Activated CD8-positive, alpha-beta memory T cell treated with anti-CD3 and anti-CD28 coated beads, Interleukin-2, amount 10 ng/mL, durations not matched to agents 7 days and 5 days (primary cell): Measurements from ENCODE around the gene DOCK2. TPM values are rescaled to one million over a fixed set of nuclear protein-coding genes. Genes with fewer than 3 reads are reported as not detected.
"Not testable (repeated sequence)": the region's sequence is repeated elsewhere in the genome, so short reads cannot be mapped to it uniquely, and the experiment has no call there.

Source experiments
- ATAC-seq: fragments of 150-1000 bp; cut with Tn5 transposase; one replicate; pipeline ENCODE4 v1.10.0; 2021; ENCODE audit warnings: moderate library complexity
- CTCF ChIA-PET: fragments of 350-600 bp; sonication (Branson Sonifier 250); formaldehyde crosslinking; loops from one replicate; lab custom pipeline; 2021; ENCODE audit warnings: antibody characterized with exemption; lab: Charles Lee
- DNase-seq: peaks from one replicate; pipeline ENCODE4 v3.0.0-alpha.2; 2020
- H3K27ac Mint-ChIP-seq: one replicate; pipeline ENCODE4 v1.8.0; 2021; ENCODE audit warnings: mild to moderate bottlenecking, mixed read lengths
- H3K27me3 Mint-ChIP-seq: one replicate; pipeline ENCODE4 v1.8.0; 2021; ENCODE audit warnings: mixed read lengths
- H3K36me3 Mint-ChIP-seq: one replicate; pipeline ENCODE4 v1.8.0; 2021; ENCODE audit warnings: mild to moderate bottlenecking, mixed read lengths
- H3K4me1 Mint-ChIP-seq: one replicate; pipeline ENCODE4 v1.8.0; 2021; ENCODE audit warnings: mixed read lengths
- H3K4me3 Mint-ChIP-seq: one replicate; pipeline ENCODE4 v1.8.0; 2021; ENCODE audit warnings: mild to moderate bottlenecking, moderate library complexity, mixed read lengths
- H3K9me3 Mint-ChIP-seq: one replicate; pipeline ENCODE4 v1.8.0; 2022; ENCODE audit warnings: low read depth, mixed read lengths
- total RNA-seq, 2 experiments: library from RNA; stranded (reverse); gene quantifications; one replicate each; pipeline ENCODE4 v1.2.3, GENCODE V29; 2021

Gene DOCK2
- total RNA-seq, 2 experiments from 2014 or later: 271 to 321 TPM

DNA sequence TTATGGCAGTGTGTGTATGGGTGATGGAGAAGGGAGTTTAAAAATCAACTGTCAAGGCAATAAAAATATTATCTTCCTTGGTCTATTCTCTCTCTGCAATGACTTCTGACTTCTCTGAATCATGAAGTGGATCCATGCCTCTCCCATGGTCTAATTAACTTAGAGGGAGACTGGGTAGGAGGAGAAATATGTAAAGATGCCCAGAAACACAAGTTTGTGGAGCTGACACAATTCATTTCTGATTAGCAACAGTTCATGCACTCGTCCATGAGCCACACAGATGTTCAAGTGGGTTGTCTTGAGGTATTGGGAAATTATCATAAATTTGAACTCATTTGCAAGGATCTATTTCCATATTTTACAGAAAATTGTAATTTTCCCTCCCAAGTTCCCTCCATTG lies 305.1 kb downstream of the DOCK2 start:
- ATAC-seq (no peak), DNase-seq (no peak)
- H3K4me3 Mint-ChIP-seq: no peak overlapping the region
- peaks cover 6% of the 10 kb centered on the region for H3K4me1 Mint-ChIP-seq
- CTCF ChIA-PET: no interaction called here
- peak overlapping the region; percentile 39 for H3K27ac Mint-ChIP-seq
- no peaks in the 10 kb centered on the region for H3K9me3 Mint-ChIP-seq
- H3K36me3 Mint-ChIP-seq: peaks cover 5% of the 10 kb centered on the region
- no peaks in the 10 kb centered on the region for H3K27me3 Mint-ChIP-seq

- no peak overlapping the region for H3K4me3 Mint-ChIP-seq
- H3K27me3 Mint-ChIP-seq: no peaks in the 10 kb centered on the region
- no peaks in the 10 kb centered on the region for H3K9me3 Mint-ChIP-seq
- no peak overlapping the region for H3K27ac Mint-ChIP-seq
- ATAC-seq: no peak
- peaks cover 6% of the 10 kb centered on the region for H3K36me3 Mint-ChIP-seq
- H3K4me1 Mint-ChIP-seq: peaks cover 6% of the 10 kb centered on the region
- no peak for DNase-seq
- CTCF ChIA-PET: no interaction called here
Measured at GRCh38 chr5:169943026-169943425, 306.0 kb downstream of the DOCK2 start.

- CTCF ChIA-PET: no interaction called here
- H3K4me1 Mint-ChIP-seq: peaks cover 6% of the 10 kb centered on the region
- DNase-seq: no peak
- H3K4me3 Mint-ChIP-seq: no peak overlapping the region
- H3K36me3 Mint-ChIP-seq: peaks cover 12% of the 10 kb centered on the region
- no peaks in the 10 kb centered on the region for H3K27me3 Mint-ChIP-seq
- no peaks in the 10 kb centered on the region for H3K9me3 Mint-ChIP-seq
- no peak for ATAC-seq
- no peak overlapping the region for H3K27ac Mint-ChIP-seq
Measured at GRCh38 chr5:169944115-169944514, 307.0 kb downstream of the DOCK2 start.

GRCh38 chr5:169944922-169945680 lies 308.0 kb downstream of the DOCK2 start:
- no peak for DNase-seq
- ATAC-seq: no peak
- H3K27me3 Mint-ChIP-seq: no peaks in the 10 kb centered on the region
- no peak overlapping the region for H3K4me3 Mint-ChIP-seq
- H3K4me1 Mint-ChIP-seq: peaks cover 6% of the 10 kb centered on the region
- H3K9me3 Mint-ChIP-seq: no peaks in the 10 kb centered on the region
- CTCF ChIA-PET: no interaction called here
- peaks cover 16% of the 10 kb centered on the region for H3K36me3 Mint-ChIP-seq
- peak overlapping the region; percentile 46 for H3K27ac Mint-ChIP-seq

DNA sequence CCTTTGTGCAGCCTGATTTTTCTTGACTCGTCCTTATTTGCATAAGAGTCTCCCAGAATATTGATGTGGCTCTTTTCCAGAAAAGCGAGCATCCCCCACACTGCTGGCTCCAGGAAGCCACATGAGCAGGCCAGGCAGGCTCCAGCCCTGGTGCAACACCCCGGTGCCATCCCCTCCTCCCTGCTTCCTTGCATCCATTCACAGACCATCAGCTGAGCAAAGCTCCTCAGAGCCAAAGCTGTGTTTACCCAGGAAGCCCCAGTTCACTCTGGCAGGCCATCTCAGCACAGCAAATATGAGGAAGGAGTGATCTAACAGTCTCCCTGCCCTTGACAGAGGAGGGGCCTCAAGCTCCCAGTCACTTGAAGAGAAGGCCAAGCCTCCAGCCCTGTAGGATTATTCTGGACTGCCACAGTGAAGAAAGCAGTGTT lies 308.8 kb downstream of the DOCK2 start:
- Mint-ChIP-seq H3K36me3 (peaks cover 18% of the 10 kb centered on the region), H3K4me1 (peaks cover 6% of the 10 kb centered on the region), H3K9me3 (no peaks in the 10 kb centered on the region), H3K27me3 (no peaks in the 10 kb centered on the region), H3K4me3 (no peak overlapping the region), H3K27ac (no peak overlapping the region)
- CTCF ChIA-PET: no interaction called here
- ATAC-seq (no peak), DNase-seq (no peak)

GRCh38 chr5:169946743-169947295 lies 309.7 kb downstream of the DOCK2 start:
- CTCF ChIA-PET: no interaction called here
- peaks cover 22% of the 10 kb centered on the region for H3K36me3 Mint-ChIP-seq

GRCh38 chr5:169950333-169950732 lies 313.3 kb downstream of the DOCK2 start:
- peaks cover 26% of the 10 kb centered on the region for H3K36me3 Mint-ChIP-seq
- H3K4me3 Mint-ChIP-seq: no peak overlapping the region

More at GRCh38 chr5:169946743-169947295, 309.7 kb downstream of the DOCK2 start:
- Mint-ChIP-seq H3K4me3 (no peak overlapping the region), H3K9me3 (no peaks in the 10 kb centered on the region), H3K4me1 (peaks cover 6% of the 10 kb centered on the region), H3K27me3 (no peaks in the 10 kb centered on the region), H3K27ac (no peak overlapping the region)
- no peak for ATAC-seq
- DNase-seq: no peak

DNA sequence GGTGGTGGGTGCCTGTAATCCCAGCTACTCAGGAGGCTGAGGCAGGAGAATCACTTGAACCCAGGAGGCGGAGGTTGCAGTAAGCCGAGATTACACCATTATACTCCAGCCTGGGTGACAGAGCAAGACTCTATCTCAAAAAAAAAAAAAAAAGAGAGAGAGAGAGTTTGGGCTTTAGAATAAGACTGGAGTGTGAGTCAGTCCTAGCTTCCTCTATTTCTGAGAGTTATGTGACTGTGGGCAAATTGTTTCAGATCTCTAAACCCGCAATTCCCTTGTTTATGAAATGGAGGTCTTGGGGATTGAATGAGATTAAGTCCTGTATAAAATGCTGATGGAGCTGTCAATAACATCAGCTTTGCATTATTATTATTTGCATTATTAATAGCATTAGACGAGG lies 316.1 kb downstream of the DOCK2 start:
- H3K9me3 Mint-ChIP-seq, ATAC-seq, H3K4me3 Mint-ChIP-seq, H3K27me3 Mint-ChIP-seq, H3K4me1 Mint-ChIP-seq, H3K27ac Mint-ChIP-seq, CTCF ChIA-PET, DNase-seq: not testable (repeated sequence)
- H3K36me3 Mint-ChIP-seq: peaks cover 19% of the 10 kb centered on the region

More at GRCh38 chr5:169950333-169950732, 313.3 kb downstream of the DOCK2 start:
- CTCF ChIA-PET: no interaction called here
- DNase-seq: no peak
- H3K4me1 Mint-ChIP-seq: peaks cover 1% of the 10 kb centered on the region
- H3K9me3 Mint-ChIP-seq: no peaks in the 10 kb centered on the region
- no peak for ATAC-seq
- no peak overlapping the region for H3K27ac Mint-ChIP-seq
- H3K27me3 Mint-ChIP-seq: no peaks in the 10 kb centered on the region

DNA sequence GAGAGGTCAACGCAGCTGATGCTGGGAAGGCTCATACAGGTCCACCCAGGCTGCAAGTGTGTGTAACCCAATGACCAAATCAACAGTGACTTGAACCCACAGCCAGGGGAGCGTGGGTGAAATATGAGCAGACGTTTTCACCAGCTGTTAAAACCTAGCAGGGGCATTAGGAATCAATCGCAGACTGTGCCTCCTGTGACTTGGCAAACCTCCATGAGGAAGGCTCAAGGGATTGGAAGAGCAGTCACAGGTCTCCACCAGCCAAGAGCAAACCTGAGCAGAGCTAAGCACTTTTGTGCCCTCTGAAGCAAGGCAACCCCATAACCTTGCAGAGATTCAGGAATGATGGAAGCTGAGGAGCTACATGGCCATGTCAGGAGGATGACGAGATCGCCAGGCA lies 317.7 kb downstream of the DOCK2 start:
- no peaks in the 10 kb centered on the region for H3K27me3 Mint-ChIP-seq
- H3K9me3 Mint-ChIP-seq: no peaks in the 10 kb centered on the region
- ATAC-seq (no peak), DNase-seq (no peak)
- H3K36me3 Mint-ChIP-seq: peaks cover 11% of the 10 kb centered on the region
- H3K27ac Mint-ChIP-seq: no peak overlapping the region
- no peaks in the 10 kb centered on the region for H3K4me1 Mint-ChIP-seq
- H3K4me3 Mint-ChIP-seq: no peak overlapping the region
- CTCF ChIA-PET: no interaction called here

DNA sequence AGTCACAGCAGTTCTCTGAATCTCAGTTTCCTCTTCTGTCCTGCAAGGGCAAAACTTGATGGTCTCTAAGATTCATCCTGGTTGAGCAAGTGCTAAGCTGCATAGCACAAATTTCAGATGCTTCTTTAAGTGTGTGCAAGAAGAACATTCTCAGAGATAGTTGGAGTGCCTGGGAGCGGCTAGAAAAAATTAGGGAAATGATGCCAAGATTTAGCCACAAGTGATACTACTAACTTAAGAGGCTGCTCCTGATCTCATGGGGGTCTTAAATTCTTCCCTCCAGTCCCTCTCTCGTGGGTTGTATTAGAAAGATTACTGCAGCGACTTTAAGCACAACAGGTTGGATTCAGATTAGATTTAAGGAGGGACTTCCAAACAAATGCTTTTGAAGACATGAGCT lies 319.1 kb downstream of the DOCK2 start:
- H3K9me3 Mint-ChIP-seq: no peaks in the 10 kb centered on the region
- DNase-seq (no peak), ATAC-seq (no peak)
- peaks cover 5% of the 10 kb centered on the region for H3K36me3 Mint-ChIP-seq
- H3K27ac Mint-ChIP-seq: no peak overlapping the region
- H3K4me3 Mint-ChIP-seq: no peak overlapping the region
- CTCF ChIA-PET: no interaction called here
- H3K27me3 Mint-ChIP-seq: no peaks in the 10 kb centered on the region
- H3K4me1 Mint-ChIP-seq: no peaks in the 10 kb centered on the region

GRCh38 chr5:169956756-169957155 lies 319.7 kb downstream of the DOCK2 start:
- no peak for DNase-seq
- Mint-ChIP-seq H3K36me3 (peaks cover 5% of the 10 kb centered on the region), H3K4me1 (no peaks in the 10 kb centered on the region), H3K27ac (no peak overlapping the region), H3K9me3 (no peaks in the 10 kb centered on the region), H3K27me3 (no peaks in the 10 kb centered on the region), H3K4me3 (no peak overlapping the region)
- no peak for ATAC-seq
- CTCF ChIA-PET: no interaction called here

DNA sequence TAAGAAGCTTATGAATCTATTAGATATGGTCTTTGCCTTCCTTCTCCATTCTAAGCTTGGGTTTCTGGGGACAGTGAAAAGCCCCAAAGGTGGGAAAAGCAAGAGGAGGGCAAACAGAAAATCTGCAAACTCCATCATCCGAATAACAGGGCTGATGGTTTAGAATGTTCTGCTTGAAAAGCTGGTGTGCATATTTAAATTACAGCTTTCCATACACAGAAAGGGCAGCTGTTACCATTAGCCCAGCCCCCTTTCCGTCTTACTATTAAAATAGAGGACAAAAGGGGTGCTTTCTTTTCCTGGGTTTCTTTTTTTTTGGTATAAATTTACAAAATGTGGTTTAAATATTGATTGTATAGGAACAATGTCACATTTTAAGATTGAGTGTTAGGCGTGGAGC lies 321.2 kb downstream of the DOCK2 start:
- H3K9me3 Mint-ChIP-seq: no peaks in the 10 kb centered on the region
- H3K27me3 Mint-ChIP-seq: no peaks in the 10 kb centered on the region
- H3K36me3 Mint-ChIP-seq: peaks cover 5% of the 10 kb centered on the region
- ATAC-seq (no peak), DNase-seq (no peak)
- no peaks in the 10 kb centered on the region for H3K4me1 Mint-ChIP-seq
- H3K27ac Mint-ChIP-seq: no peak overlapping the region
- H3K4me3 Mint-ChIP-seq: no peak overlapping the region
- CTCF ChIA-PET: no interaction called here

- no peaks in the 10 kb centered on the region for H3K27me3 Mint-ChIP-seq
- H3K27ac Mint-ChIP-seq: no peak overlapping the region
- no peak for ATAC-seq
- DNase-seq: no peak
- H3K4me1 Mint-ChIP-seq: no peaks in the 10 kb centered on the region
- H3K4me3 Mint-ChIP-seq: no peak overlapping the region
- no peaks in the 10 kb centered on the region for H3K9me3 Mint-ChIP-seq
- CTCF ChIA-PET: no interaction called here
- no peaks in the 10 kb centered on the region for H3K36me3 Mint-ChIP-seq
Measured at GRCh38 chr5:169960659-169961058, 323.6 kb downstream of the DOCK2 start.

- CTCF ChIA-PET: no interaction called here
- Mint-ChIP-seq H3K27me3 (no peaks in the 10 kb centered on the region), H3K4me1 (no peaks in the 10 kb centered on the region), H3K9me3 (no peaks in the 10 kb centered on the region), H3K4me3 (no peak overlapping the region), H3K27ac (no peak overlapping the region), H3K36me3 (peaks cover 3% of the 10 kb centered on the region)
- ATAC-seq (no peak), DNase-seq (no peak)
Measured at GRCh38 chr5:169964246-169964645, 327.2 kb downstream of the DOCK2 start.
